RWPE1 (cell line): ENCODE results near the gene TMEM201.

ENCODE experiments used
- CTCF ChIA-PET: fragments of 350-600 bp; sonication (Branson Sonifier 250); formaldehyde crosslinking; extraction: SDS; loops from one replicate; lab custom pipeline; 2021; lab: Yijun Ruan, JAX
- POLR2A ChIA-PET: fragments of 400-600 bp; formaldehyde crosslinking; extraction: SDS; loops from one replicate; lab custom pipeline; 2020; ENCODE audit warnings: antibody characterized with exemption; ENCODE audit not compliant: low non-redundant PET; lab: Yijun Ruan, JAX
- DNase-seq: peaks from one replicate; pipeline ENCODE4 v3.0.0; 2012; ENCODE audit warnings: low spot score
- H3K27ac ChIP-seq: fragments of 450-650 bp; 2 replicates; pipeline ENCODE4 v1.5.1; 2017
- TF ChIP-seq, protein P1 (sequence below): fragments of 450-650 bp; conservative IDR thresholded peaks from 2 replicates; pipeline ENCODE4 v1.5.1; 2017; ENCODE audit warnings: low read depth, mild to moderate bottlenecking

Gene TMEM201

GRCh38 chr1:9576903-9577302 is 11.8 kb upstream of the TMEM201 start:
- POLR2A ChIA-PET = no interaction called here
- CTCF ChIA-PET = interaction anchor here (0.6 kb wide), 1 partner anchor 79 kb away, joined by 3 read pairs; no protein-coding TSS in a partner anchor
- H3K27ac ChIP-seq = no peak overlapping the region
- TF ChIP-seq, protein P1, sequence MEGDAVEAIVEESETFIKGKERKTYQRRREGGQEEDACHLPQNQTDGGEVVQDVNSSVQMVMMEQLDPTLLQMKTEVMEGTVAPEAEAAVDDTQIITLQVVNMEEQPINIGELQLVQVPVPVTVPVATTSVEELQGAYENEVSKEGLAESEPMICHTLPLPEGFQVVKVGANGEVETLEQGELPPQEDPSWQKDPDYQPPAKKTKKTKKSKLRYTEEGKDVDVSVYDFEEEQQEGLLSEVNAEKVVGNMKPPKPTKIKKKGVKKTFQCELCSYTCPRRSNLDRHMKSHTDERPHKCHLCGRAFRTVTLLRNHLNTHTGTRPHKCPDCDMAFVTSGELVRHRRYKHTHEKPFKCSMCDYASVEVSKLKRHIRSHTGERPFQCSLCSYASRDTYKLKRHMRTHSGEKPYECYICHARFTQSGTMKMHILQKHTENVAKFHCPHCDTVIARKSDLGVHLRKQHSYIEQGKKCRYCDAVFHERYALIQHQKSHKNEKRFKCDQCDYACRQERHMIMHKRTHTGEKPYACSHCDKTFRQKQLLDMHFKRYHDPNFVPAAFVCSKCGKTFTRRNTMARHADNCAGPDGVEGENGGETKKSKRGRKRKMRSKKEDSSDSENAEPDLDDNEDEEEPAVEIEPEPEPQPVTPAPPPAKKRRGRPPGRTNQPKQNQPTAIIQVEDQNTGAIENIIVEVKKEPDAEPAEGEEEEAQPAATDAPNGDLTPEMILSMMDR = no peak
- no peak for DNase-seq

DNA sequence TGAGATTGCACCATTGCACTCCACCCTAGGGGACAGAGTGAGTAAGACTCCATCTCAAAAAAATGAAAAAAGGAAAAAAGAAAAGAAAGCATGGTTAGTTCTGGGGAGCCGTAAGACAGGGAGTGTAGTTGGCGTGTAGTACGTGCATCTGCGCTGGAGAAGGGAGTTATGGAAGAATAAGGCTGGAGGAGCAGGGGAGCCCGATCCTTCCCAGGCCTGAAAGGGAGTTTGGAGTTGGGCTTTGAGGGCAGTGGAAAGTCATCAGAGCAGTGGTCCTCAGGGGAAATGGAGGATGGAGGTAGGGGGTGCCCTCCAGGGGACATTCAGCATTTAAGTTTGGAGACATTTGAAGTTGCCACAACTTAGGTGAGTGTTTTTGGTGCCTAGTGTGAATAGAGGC is 11.3 kb upstream of the TMEM201 start:
- ChIA-PET POLR2A (no interaction called here), CTCF (no interaction called here)
- TF ChIP-seq, protein P1 = no peak
- no peak for DNase-seq
- H3K27ac ChIP-seq = no peak overlapping the region

GRCh38 chr1:9580942-9581341 is 7.8 kb upstream of the TMEM201 start:
- ChIA-PET CTCF (interaction anchor here (0.6 to 1.4 kb wide), 5 partner anchors 8 to 205 kb away, joined by 3 to 6 read pairs (median 4); no protein-coding TSS in a partner anchor), POLR2A (no interaction called here)
- DNase-seq = no peak
- H3K27ac ChIP-seq = no peak overlapping the region
- TF ChIP-seq, protein P1 = no peak

GRCh38 chr1:9586147-9586766 is 2.5 kb upstream of the TMEM201 start:
- ChIA-PET CTCF (no interaction called here), POLR2A (no interaction called here)
- H3K27ac ChIP-seq = no peak overlapping the region
- TF ChIP-seq, protein P1 = no peak
- DNase-seq = no peak

GRCh38 chr1:9589144-9589718 is 520 bp downstream of the TMEM201 start:
- DNase-seq = peak; percentile 9
- TF ChIP-seq, protein P1 = no peak
- peak overlapping the region; percentile 83 for H3K27ac ChIP-seq
- CTCF ChIA-PET = interaction anchor here (1.0 kb wide), 1 partner anchor 9 kb away, joined by 3 read pairs; no protein-coding TSS in a partner anchor
- POLR2A ChIA-PET = no interaction called here

GRCh38 chr1:9589719-9590157 is 1.0 kb downstream of the TMEM201 start:
- TF ChIP-seq, protein P1 = no peak
- POLR2A ChIA-PET = no interaction called here
- CTCF ChIA-PET = interaction anchor here (1.0 kb wide), 1 partner anchor 9 kb away, joined by 3 read pairs; no protein-coding TSS in a partner anchor
- DNase-seq = peak; percentile 42
- peak overlapping the region; percentile 83 for H3K27ac ChIP-seq
